ENCODE results near the gene RNASEL.

DNA sequence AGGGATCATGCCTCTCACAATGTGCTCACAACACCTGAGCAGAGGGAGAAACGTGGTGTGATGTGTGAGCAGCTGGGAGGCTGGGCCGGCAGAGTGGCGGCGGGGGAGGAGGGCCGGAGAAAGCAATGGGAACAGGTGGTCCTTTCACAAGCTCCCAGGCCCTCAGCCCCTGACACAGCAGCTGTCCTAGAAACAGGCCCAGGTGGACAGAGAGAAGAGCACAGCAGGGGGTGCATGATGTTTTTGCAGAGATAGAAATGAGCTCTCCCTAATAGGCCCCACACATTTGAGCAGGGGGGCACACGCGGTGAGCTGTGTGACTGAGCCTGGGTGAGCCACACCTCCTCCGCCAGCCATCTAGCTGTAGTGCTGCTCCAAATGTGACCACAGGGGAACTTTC, 22.7 kb upstream of the RNASEL start:
- no peak for TF ChIP-seq POLR2A (IDR thresholded peaks at IDR 0.05)
- TF ChIP-seq, protein P1, sequence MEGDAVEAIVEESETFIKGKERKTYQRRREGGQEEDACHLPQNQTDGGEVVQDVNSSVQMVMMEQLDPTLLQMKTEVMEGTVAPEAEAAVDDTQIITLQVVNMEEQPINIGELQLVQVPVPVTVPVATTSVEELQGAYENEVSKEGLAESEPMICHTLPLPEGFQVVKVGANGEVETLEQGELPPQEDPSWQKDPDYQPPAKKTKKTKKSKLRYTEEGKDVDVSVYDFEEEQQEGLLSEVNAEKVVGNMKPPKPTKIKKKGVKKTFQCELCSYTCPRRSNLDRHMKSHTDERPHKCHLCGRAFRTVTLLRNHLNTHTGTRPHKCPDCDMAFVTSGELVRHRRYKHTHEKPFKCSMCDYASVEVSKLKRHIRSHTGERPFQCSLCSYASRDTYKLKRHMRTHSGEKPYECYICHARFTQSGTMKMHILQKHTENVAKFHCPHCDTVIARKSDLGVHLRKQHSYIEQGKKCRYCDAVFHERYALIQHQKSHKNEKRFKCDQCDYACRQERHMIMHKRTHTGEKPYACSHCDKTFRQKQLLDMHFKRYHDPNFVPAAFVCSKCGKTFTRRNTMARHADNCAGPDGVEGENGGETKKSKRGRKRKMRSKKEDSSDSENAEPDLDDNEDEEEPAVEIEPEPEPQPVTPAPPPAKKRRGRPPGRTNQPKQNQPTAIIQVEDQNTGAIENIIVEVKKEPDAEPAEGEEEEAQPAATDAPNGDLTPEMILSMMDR (IDR thresholded peaks at IDR 0.05): no peak

All from body of pancreas (tissue), 4 donors.